Measurements from ENCODE around the gene FBXL13.
"Not testable (repeated sequence)": the region's sequence is repeated elsewhere in the genome, so short reads cannot be mapped to it uniquely, and the experiment has no call there.

The FBXL13 gene

DNA sequence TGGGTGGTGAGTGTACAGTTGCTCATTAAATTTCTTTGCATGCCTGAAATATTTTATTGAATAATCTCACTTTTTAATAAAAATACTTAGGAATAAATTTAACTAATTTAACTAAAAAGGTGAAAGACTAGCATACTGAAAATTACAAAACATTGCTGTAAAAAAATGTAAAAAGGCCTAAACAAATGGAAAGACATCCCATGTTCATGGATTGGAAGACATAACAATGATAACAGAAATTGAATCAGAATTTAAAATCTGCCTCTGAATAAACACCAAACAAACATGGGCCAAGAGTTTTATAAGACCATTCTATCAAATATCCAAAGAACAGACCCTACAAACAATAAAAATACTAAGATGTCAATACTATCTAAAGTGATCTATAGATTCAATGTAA, 94.9 kb downstream of the FBXL13 start:
- DNase-seq: no peak

DNA sequence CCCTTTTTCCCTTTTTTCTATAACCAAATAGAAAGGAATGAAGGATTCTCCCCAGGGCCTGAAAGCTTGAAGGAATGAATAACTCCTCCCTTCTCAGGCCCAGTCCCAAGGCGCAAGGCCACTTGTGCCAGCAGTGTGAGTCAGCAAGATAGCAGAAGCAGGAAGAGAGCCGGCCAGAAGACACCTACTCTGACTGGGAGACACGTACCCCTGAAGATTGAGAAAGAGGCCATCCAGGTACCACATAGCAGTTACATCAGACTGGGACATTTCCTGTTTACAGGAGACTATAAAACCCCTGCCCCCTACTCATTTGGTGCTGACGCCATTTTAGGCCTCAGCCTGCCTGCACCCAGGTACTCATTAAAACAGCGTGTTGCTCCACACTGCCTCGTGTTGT, 96.3 kb downstream of the FBXL13 start:
- no peak for DNase-seq

DNA sequence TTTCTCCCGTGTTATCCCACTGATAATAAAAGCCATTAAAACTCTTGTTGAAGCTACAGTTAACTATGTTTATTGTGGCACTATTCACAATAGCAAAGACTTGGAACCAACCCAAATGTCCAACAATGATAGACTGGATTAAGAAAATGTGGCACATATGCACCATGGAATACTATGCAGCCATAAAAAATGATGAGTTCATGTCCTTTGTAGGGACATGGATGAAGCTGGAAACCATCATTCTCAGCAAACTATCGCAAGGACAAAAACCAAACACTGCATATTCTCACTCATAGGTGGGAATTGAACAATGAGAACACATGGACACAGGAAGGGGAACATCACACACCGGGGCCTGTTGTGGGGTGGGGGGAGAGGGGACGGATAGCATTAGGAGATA, 97.0 kb downstream of the FBXL13 start:
- DNase-seq: not testable (repeated sequence)

DNA sequence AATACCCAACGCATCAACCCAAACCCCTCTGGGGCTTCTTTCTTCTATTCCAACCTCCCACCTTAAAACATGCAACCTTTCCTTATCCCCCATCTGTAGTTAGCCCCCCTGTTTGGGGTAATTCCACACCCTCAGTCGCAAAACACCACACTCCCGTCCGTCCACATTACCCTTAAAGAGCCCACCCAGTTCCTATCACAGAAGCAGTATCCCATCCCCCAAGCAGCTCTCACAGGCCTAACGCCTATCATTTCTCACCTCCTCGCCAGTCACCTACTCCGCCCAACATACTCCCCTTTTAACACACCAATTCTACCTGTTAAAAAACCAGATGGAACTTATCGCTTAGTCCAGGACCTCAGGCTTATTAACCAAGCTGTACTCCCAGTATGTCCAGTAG, 98.1 kb downstream of the FBXL13 start:
- no peak for DNase-seq

DNA sequence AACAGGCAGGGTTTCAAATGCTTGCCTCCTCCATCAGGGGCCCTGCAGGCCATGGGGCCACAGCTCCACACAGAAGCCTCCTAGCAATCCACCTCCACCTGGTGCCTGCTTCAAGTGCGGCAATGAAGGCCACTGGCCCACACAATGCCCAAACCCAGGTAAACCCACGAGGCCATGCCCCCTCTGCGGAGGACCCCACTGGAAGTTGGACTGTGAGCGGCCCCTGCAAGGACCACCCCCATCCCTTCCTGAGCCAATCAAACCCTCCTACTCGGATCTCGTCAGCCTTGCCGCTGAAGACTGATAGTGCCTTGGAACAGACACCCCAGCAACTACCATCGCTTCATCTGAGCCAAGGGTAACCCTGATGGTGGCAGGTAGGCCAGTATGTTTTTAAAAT, 98.7 kb downstream of the FBXL13 start:
- DNase-seq: no peak

DNA sequence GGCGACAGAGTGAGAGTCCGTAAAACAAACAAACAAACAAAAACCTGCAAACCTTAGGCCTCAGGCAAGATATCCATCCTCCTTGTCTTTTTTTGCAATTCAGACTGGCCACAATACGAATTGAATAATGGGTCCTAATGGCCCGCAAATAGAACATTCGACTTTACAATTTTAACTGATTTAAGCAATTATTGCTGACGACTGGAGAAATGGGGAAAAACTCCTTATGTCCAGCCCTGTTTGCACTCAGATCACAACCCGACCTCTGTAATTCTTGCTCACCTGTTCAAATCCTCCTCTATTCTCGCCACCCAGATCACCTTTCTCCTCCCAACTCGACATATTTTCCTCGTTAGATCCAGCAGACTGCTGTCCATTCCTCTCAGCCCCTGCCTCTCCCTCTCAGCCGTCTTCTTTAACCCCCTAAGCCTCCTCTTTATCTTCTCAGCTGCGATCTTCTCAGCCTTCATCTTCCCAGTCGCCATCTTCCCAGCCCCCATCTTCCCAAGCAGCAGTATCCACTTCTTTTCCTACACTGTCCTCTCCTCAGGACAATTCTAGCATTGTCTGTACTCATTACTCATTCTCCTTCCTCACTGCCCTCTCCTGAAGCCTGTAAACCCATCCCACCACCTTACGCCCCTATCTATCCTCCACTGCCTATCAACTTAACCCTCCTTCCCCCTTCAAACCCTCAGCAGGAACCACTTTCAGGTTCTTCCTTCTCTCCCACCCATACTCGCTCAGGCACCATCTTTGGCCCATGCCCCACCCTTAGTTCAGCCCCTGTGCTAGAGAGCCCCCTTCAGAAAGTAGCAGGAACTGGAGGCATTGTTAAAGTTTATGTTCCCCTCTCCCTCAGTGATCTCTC, 100.0 kb downstream of the FBXL13 start:
- no peak for DNase-seq

DNA sequence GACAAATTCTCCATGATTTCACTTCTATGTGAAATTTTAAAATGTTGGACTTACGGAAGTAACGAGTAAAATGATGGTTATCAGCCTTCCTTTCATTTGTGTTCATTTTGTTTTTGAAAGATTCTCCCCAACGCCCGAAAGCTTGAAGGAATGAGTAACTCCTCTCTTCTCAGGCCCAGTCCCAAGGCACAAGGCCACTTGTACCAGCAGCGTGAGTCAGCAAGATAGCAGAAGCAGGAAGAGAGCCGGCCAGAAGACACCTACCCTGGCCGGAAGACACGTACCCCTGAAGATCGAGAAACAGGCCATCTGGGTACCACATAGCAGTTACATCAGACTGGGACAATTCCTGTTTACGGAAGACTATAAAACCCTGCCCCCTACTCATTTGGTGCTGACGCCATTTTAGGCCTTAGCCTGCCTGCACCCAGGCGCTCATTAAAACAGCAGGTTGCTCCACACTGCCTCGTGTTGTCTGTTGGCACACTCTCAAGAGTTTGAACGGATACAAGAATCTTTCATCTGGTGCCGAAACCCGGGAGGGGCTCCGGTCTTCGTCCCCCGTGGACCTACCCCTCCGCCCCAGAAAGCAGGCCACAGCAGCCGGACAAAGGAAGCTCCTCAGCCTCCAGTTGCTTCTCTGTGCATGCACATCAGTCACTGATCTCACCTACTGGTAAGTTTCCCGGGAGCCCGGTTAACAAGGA, 101.3 kb downstream of the FBXL13 start:
- DNase-seq: no peak

DNA sequence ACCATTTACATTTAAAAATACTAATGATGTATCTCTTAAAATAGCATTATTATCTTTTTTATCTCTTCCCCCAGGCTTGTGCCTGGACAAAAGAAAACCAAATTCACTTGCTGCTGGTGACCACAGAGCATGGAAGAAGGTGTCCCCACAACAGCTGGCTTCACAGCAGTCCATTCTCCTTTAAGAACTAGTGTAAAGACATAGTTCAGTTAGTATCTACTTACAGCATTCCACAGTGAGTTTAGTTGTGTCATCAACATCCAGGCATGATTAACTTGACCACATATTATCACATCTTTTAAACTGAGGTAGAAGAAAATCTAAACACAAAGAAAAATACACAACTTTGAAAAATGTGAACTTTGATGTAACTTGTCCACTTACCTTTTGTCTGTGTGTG, 106.8 kb downstream of the FBXL13 start:
- no peak for DNase-seq

DNA sequence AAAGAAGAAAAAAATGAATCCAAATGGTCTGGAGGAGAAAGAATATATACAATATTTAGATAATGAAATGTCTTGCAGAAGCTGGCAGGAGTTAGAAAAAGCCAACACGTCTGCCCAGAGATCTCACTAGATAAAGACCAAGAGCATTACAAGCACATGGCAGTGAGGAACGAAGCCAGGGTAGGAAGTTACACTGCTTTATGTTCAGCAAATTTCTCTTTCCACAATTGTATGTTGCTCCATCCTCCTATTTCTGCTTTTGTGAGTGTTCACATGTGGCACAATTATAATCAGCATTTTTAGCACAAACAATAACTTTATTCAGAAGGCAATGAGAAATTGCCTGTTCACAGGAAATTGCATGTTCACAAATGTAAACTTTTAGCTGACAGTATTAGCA, 108.1 kb downstream of the FBXL13 start:
- DNase-seq: no peak

DNA sequence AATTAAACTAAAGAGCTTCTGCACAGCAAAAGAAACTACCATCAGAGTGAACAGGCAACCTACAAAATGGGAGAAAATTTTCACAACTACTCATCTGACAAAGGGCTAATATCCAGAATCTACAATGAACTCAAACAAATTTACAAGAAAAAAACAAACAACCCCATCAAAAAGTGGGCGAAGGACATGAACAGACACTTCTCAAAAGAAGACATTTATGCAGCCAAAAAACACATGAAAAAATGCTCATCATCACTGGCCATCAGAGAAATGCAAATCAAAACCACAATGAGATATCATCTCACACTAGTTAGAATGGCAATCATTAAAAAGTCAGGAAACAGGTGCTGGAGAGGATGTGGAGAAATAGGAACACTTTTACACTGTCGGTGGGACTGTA, 112.6 kb downstream of the FBXL13 start:
- DNase-seq: not testable (repeated sequence)

DNA sequence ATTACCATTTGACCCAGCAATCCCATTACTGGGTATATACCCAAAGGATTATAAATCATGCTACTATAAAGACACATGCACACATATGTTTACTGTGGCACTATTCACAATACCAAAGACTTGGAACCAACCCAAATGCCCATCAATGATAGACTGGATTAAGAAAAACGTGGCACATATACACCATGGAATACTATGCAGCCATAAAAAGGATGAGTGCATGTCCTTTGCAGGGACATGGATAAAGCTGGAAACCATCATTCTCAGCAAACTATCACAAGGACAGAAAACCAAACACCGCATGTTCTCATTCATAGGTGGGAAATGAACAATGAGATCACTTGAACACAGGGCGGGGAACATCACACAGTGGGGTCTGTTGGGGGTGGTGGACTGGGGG, 116.6 kb downstream of the FBXL13 start:
- not testable (repeated sequence) for DNase-seq

DNA sequence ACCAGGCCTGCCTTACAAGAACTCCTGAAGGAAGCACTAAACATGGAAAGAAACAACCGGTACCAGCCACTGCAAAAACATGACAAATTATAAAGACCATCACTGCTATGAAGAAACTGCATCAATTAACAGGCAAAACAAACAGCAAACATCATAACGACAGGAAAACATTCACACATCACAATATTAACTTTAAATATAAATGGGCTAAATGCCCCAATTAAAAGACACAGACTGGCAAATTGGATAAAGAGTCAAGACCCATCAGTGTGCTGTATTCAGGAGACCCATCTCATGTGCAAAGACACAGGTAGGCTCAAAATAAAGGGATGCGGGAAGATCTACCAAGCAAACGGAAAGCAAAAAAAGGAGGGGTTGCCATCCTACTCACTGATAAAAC, 120.2 kb downstream of the FBXL13 start:
- not testable (repeated sequence) for DNase-seq

DNA sequence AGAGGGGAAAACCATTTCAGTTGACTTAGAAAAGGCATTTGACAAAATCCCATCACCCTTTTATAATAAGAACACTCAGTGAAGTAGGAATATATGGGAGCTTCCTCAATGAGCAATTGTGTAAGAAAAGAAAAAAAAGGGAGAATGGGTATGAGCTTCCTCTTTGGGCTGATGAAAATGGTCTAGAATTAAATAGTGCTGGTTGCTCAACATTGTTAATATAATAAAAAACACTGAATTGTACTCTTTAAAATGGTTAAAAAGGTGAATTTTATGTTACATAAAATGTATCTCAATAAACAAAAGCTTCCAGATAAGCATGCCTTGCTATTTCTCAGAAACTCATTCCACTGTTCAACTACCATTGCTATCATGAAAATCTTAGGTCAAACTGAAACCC, 121.2 kb downstream of the FBXL13 start:
- no peak for DNase-seq

DNA sequence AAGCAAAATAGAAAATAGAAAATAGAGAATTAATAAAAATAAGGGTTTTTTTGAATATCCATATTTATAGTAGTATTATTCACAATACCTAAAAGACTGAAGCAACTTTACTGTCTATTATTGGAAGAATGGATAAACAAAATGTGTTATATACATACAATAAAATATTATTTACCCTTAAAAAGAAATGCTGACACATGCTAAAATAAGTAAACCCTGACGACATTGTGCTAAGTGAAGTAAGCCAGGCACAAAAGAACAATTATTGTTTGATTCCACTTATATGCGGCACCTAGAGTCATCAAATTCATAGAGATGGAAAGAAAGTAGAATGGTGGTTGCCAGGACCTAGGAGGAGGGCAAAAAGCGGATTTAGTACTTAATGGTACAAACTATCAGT, 122.8 kb downstream of the FBXL13 start:
- DNase-seq: no peak

DNA sequence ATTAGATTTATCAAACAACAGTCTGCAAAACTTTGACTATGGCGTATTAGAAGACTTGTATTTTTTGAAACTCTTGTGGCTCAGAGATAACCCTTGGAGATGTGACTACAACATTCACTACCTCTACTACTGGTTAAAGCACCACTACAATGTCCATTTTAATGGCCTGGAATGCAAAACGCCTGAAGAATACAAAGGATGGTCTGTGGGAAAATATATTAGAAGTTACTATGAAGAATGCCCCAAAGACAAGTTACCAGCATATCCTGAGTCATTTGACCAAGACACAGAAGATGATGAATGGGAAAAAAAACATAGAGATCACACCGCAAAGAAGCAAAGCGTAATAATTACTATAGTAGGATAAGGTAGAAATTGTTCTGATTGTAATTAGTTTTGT, 130.4 kb downstream of the FBXL13 start:
- DNase-seq: no peak

DNA sequence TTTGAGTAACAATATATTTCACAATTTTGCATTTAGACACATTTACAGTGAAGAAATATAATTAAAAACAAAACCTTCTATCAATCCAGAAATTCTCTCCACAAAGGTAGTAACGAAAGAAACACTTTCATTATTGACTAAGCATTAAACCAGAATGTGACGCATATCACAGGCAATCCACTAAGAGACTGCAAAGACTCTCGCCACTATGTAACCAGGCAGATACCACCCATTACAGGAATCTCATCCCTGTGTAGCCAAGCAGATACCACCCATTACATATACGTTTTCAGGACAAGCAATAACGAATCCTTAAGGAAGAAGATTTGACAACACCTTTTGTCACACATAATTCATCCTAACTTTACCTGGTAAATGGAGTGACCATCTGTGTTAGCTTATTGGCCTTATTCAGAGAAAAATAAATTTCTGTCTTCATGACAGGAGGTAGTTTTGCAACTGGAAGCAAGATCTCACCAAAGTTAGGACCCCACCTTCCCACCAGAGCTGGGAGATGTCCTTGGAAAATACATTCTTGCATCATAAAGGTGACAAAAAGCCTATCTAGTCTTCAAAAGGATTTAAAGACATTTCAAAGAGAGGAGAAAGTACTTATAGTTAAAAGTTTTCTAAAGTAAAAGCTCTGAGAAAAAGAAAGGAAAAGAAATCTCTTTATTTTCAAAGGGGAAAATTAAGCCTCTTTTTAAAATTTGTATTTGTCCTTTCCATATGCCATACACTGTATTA, 131.0 kb downstream of the FBXL13 start:
- DNase-seq: no peak

DNA sequence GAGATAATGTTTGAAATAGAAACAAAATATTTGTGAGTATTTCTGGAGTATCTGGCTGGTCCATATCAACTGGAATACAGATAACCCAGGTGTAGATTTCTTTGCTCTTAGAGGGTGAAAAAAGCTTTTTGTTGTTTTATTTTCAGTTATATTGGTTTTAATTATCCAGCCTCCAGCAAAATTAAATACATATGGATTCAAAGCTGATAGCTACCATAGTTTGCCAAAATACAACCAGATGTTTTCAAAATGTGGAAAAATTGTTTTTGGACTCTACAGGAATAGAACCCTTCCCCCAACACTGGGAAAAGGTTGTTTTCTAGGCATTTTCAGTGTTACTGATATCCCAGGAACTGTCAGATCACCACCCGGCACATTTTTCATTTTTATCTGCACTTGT, 131.7 kb downstream of the FBXL13 start:
- DNase-seq: no peak

DNA sequence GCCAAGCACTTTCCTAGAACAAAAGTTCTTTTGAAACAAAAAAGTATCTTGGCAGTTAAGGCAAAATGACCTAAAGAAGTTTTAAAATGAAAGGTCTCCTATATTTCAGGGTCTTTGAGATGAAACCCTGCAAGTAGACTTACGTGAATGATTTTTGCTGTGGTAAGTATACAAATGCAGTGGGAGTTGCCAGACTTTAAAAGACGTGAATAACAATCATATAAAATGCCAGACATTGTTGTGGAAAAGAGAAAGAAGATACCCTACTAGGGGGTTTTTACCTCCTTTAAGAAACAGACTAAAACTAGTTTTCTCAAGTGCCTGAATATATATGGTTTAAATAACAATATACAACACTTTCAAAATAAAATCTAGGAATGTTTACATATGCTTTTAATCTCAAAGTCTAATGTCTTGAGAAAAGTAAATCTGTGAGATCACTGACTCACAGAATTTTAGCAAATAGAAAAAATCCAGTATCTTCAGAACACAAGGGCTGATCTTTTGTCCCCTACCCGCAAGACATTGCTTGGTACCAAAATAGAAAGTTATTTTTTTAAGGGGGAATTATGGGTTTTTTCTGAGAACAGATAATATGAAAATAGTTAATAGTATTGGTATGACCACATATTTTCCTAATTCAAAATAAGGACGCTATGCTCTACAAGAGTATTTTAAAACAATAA, 132.3 kb downstream of the FBXL13 start:
- DNase-seq: no peak

DNA sequence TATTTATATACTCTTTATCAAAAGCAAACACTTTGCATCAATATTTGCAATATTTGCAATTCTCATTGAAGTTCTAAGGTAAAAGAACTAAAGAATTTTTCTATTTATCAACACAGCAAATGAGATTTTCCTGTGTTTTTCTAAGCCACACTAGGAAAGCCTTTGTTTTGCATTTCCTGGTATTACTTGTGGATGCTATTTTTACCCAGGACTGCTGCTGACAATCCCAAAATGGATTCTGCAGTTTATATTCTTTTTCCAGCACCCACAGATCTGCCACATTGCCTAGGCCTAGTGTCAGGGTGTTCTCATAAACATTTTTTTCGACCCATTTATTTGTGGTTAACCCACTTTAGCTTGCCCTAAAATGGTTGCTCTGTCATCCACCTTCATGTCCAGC, 135.9 kb downstream of the FBXL13 start:
- no peak for DNase-seq

DNA sequence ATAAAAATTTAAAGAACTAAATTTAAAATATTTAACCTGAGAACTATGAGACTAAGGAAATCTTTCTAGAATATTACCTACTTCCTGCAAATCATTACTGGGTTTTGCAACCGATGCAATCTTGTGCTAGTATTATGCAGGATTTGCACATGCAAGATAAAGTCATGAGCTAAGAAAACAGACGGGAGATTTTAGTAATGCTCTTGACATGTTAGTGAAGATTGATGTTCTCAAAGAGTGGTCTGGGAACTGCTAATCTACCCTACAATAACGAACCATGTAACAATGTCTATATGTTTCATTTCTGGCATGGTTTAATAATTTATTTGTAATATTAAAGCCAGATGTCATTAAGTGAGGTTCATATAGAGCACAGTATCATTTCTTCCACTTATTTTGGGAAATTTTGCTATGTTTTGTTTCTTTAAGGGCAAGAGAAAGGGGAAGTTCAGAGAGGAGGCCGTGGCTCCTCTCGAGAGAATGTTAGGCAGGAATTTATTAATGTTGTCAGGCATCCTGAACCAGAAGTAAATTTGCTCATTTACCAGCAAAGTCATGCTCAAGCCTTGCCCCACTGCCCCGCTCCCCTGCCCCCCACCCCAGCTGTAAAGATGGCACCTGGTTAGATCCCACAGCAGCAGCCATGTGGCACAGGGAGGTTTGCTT, 139.0 kb downstream of the FBXL13 start:
- DNase-seq: no peak

DNA sequence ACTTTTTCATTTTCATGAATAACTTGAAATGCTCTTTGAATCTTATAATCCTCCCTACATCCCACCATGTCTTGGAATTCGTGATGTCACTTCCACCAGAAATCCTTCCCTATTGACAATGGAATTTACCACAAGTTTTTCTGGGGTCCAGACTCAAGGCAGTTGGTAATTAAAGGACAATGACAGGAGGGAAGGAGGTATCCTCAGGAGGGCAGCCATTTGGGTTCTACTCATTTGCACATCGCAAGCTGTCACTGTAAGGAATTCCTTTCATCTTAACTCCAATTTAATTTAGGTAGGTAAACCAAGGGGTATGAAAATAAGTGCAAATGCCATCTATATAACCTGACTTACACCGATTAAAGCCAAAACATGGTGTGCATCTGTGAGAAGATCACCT, 139.9 kb downstream of the FBXL13 start:
- DNase-seq: no peak

DNA sequence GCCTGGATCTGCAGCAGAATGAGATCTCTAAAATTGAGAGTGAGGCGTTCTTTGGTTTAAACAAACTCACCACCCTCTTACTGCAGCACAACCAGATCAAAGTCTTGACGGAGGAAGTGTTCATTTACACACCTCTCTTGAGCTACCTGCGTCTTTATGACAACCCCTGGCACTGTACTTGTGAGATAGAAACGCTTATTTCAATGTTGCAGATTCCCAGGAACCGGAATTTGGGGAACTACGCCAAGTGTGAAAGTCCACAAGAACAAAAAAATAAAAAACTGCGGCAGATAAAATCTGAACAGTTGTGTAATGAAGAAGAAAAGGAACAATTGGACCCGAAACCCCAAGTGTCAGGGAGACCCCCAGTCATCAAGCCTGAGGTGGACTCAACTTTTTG, 140.4 kb downstream of the FBXL13 start:
- DNase-seq: no peak

DNA sequence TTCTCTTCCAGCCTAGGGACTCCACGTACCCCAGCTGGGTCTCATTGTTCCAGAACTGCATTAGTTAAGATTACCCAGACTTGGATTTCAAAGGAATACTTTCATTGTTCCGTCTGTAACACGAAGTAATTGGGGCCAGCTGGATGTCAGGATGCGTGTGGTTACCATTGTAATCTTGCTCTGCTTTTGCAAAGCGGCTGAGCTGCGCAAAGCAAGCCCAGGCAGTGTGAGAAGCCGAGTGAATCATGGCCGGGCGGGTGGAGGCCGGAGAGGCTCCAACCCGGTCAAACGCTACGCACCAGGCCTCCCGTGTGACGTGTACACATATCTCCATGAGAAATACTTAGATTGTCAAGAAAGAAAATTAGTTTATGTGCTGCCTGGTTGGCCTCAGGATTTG, 140.8 kb downstream of the FBXL13 start:
- DNase-seq: no peak

Measured in activated CD8-positive, alpha-beta memory T cell treated with anti-CD3 and anti-CD28 coated beads, Interleukin-2, amount 50 U/mL, for 4 hours (primary cell).